Inflammatory macrophage treated with lipopolysaccharide for 4 hours (primary cell): Measurements from ENCODE around the gene TFF1.

Experiments
- DNase-seq: peaks from one replicate; pipeline ENCODE4 v3.0.0-alpha.2; 2020

The TFF1 gene

DNA sequence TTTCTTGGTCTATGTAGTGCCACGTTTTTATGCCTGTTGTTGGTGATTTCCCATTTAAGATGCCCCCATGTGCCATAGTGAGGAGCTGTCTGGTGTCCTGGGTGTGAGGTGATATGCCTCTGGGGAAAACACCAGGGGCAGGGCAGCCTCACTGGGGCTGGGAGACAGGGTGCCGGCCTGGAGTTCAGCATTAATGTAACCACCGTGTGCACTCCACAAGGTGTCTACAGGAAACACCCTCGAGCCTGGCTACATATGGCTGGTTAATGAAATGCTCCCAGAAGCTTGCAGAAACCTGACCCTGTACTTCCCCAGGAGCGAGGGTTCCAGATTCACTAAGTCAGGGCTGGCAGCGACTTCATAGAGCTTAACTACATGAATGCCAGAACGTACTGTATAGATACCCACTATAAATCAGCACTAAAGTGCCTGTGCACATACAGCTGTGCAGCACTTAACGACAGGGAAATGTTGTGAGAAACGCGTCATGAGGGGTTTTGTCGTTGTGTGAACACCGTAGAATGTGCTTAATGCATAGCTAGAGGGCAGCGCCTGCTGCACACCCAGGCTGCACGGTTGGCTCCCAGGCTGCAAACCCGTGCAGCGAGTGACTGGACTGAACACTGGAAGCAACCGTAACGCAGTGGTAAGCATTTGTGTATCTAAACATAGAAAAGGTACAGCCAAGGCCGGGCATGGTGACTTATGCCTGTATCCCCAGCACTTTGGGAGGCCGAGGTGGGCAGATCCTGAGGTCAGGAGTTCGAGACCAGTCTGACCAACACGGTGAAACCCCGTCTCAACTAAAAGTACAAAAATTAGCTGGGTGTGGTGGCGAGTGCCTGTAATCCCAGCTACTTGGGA lies 25.9 kb downstream of the TFF1 start:
- DNase-seq, result no peak

GRCh38 chr21:42338729-42339715 lies 27.3 kb downstream of the TFF1 start:
- DNase-seq, result no peak

- peak; percentile 78 for DNase-seq
Measured at GRCh38 chr21:42337830-42338728, 28.3 kb downstream of the TFF1 start.

GRCh38 chr21:42337276-42337675 lies 29.1 kb downstream of the TFF1 start:
- no peak for DNase-seq

GRCh38 chr21:42336054-42336453 lies 30.3 kb downstream of the TFF1 start:
- no peak for DNase-seq

DNA sequence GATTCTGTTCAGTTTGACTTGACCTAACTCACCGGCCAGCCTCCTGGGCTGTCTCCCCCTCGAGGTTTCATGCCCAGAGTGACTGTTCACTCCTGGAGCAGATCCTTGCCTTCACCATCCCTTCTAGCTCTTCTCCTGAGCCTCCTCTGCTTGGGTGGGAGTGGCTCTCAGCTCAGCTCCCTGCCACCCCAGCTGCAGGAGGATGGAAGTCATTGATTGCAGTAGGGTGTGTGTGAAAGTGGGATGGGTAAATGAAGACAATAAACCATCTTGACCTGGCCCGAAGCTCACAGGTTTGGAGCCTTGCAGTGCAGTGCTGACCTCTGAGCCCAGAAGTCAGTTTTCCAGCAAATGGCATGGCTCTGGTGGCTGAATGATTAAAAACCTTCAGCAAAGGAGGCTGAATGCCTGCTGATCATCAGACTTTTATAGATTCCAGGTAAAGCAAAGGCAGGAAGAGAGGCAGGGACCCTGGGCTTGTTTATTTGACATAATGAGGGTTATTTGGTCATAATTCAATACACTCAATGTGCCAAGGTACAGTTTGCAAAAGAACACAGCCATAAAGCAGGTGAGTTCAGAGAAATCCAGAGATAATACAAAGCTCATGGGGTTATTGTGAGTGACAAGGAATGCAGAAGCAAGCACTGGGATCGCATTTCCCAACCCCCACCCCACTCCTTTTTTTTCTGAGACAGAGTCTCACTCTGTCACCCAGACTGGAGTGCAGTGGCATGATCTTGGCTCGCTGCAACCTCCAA lies 33.6 kb downstream of the TFF1 start:
- DNase-seq, result no peak

GRCh38 chr21:42331660-42332059 lies 34.7 kb downstream of the TFF1 start:
- no peak for DNase-seq

DNA sequence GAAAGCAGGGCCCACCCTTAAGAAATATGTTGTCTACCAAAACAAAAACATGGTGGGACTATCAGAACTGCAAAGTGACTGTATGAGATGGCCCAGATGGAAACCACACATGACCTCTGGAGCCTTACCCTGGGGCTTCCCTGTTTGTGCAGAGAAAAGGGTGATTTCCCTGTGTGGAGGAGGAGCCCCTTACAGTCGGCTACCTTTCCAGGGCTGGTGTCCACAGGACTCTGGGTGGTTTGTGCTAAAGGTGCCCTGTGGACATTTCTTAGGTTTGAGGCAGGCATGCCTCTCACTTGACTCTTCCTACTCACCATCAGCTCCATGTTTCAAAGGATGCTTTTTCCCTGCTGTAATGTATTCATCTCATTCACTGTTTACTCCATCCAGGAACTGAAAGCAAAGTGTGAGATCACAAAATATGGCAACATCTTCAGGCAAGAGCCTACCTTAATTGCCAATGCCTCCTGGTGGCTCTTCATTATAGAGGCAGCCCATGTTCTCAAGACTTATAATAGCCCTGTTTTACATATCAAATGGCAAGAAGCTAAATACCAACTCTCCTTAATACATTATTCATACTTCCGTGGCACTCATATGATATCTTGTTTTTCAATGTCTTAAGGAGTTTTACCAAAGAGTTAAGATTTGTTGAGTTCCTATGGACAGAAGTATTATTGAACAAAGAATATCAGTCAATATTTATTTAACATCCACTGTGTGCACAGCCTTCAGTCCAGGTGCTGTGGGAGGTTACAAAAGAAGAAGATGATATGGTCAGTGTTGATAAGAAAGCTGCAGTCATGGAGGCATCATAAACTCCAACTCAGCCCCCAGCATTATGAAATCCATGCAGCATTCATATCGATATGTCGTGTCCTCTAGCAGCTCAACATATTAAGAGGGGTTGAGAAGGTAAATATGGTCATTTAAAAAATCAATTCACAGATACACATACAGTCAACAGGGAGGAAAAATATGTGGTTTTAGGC lies 35.7 kb downstream of the TFF1 start:
- DNase-seq, result peak; percentile 39

- no peak for DNase-seq
Measured at GRCh38 chr21:42324896-42325295, 41.4 kb downstream of the TFF1 start.

DNA sequence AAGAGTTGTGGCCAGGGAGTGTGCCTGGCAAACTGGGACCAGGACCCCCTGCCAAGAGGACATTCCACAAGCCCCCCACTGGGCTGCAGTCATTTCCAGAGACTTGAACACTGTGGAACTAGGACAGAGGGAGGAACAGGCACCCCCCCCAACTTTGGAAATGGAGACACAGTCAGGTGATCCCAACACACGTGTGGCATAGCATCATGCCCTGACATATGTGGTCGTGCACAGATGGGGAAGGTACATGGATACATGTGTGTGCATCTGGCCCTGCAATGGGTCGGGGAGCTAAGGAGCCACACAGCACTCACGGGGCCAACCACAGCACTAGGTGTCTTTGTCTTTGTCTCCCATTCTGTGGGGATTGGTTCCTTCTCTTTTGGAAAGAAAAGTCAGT lies 44.5 kb downstream of the TFF1 start:
- DNase-seq, result no peak

GRCh38 chr21:42321231-42321630 lies 45.1 kb downstream of the TFF1 start:
- no peak for DNase-seq

- DNase-seq, result no peak
Measured at GRCh38 chr21:42320791-42321190, 45.5 kb downstream of the TFF1 start.

DNA sequence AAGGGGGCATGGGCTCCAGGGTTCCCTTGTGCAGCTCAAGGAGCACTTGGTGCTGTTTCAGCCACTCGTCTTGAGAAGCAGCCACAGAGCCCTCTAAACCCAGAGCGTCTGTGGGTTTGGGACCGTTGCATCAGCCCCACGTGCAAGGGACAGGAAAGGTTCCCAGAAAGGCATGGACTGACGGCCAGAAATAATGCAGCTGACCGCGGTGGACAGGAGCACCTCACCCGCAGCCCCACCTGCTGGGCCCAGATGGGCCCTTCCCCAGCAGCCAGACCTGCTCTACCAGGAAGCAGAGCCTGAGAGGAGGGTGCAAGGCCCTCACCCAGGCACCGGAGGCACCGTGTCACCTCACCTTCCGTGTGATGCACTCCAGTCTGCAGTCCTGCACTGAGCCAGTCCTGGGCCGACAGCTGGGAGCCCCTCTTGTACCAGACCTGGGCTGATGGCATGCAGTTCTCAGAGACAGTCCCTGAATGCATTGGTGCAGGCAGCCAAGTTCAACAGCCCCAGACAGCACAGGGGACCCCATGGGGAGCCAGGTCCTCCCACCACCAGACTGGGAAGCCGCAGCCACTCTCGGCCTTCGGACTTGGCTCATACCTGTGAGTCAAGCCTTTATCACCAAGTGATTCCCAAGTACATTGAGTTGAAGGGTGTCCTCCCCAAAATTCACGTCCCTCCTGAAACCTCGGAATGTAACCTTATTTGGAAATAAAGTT lies 46.3 kb downstream of the TFF1 start:
- DNase-seq, result no peak

DNA sequence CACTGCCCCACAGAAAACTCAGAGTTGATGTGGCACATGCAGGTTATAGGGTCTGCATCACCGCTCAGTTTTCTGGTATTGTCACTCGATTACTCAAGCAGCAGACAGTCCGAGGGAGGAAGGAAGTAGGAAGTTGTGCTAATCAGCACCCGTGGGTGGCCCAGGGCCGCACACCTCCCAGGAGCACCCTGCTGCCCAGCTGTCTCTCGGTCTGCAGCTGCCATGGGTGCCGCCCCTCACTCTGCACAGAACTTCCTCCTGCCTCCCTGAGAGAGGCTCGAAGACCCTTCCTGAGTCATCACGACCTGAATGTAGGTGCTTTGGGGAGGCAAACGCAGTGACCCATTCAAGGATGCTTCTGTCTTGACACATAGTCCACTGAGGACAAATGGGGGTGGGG lies 47.0 kb downstream of the TFF1 start:
- peak; percentile 70 for DNase-seq

DNA sequence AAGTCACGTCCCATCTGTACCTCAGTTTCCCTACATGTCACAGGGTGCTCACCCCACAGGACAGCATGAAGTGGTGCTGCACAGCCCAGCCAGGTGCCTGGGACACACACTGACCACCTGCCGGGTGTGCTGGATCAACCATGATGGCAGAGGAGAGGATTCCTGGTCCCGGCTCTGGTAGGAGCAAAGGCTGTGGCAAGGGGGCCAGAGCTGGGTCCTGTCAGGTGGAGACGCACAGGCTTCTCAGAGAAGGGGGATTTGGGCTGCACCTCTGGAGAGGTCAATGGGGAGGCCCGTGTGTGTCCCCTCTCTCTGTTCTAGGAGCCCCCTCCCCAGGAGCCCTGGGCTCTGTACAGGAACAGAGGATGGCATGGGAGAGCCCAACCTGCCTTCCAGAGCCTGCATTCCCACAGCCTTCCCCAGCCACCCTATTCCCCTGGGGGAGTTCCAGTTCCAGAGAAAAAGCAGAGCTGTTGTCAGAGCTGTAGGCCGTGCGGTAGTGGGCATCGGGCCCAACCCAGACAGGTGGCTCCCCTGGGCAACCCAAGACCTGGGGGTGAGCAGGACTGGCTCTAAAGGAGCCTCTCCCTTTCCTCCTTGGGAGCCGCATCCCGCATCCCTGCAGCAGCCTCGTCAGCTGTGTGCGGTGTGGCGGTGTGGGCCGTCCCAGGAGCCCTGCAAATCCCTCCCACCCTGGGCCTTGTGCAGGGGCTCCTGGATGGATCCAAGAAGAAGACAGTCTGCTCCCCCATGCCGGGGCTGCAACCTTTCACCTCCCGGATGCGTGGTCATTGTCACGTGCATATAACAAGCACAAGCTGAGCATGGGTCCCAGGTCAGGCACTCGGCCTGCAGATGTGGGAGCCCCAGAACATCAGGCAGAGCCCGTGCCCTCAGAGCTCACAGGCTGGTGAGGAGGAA lies 48.2 kb downstream of the TFF1 start:
- DNase-seq, result no peak

GRCh38 chr21:42317341-42317741 lies 49.0 kb downstream of the TFF1 start:
- DNase-seq, result no peak

DNA sequence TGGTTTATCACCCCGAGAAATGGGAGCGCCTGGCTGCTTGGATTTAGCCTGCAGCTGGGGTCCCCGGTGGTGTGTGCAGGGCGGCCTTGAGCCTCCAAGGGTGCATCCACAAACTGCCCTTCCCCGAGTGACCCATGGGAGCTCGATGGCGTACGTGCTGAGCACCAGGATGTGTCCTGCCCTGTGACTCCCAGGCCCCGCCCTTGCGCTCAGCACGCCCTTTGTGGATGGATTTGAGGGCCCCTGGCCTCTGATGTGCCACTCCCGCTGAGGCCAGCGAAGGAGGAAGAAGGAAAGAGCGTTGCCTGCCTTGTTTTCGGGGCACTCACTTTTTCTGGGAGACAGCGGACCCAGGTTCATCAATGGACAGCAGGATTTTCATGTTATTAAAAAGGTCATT lies 49.4 kb downstream of the TFF1 start:
- DNase-seq, result no peak

DNA sequence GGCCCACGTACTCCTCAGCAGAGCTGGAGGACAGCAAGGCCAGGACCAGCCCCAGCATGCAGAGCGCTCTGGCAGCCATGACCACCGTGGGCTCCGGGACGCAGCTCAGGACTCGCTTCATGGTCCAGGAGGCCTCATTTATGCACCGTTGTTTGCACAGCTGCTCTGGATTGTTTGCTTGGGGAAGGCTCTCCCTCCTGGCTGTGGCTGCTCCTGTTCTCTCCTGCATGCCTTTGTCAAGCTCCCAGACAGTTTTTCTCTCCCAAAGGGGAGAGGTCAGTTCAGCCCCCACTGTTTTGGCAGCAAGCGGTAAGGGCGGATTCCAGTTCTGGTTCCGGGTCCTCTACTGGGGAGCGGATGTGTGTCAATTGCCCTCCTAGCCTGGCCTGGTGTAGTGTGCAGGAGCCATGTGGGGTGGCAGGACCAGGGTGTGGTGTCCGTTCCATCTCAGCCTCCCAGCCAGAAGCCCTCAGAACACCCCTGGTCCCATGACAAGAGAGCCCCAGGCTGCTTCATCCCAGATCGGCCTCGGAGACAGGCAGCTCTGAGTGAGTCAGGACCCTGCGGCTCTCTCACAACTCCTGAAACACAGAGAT lies 50.9 kb downstream of the TFF1 start, which contains the start of gene TFF3:
Gene TFF3 (minus strand): TSS at position 114 of the 596 bp plus-strand sequence. CDS start 35 bp downstream, at position 79.
- DNase-seq, result no peak
